Body of pancreas (tissue), 4 donors: ENCODE results near the gene ERC1.

Experiments
- POLR2A ChIP-seq, 3 donors: fragments of 450-650 bp; IDR thresholded peaks; one replicate each; pipeline ENCODE4 v1.6.1; 2016; ENCODE audit warnings: antibody characterized with exemption in 3 of 3, mild to moderate bottlenecking in 2 of 3
- TF ChIP-seq, protein P1 (sequence below), 7 experiments: fragments of 450-650 bp in 4 of 7; fragments of 200-600 bp in 3 of 7; sonication (generic) in 3 of 7; IDR thresholded peaks; one replicate each; pipeline ENCODE4 v1.5.1; 2016 to 2019; ENCODE audit warnings: antibody characterized with exemption in 7 of 7

DNA sequence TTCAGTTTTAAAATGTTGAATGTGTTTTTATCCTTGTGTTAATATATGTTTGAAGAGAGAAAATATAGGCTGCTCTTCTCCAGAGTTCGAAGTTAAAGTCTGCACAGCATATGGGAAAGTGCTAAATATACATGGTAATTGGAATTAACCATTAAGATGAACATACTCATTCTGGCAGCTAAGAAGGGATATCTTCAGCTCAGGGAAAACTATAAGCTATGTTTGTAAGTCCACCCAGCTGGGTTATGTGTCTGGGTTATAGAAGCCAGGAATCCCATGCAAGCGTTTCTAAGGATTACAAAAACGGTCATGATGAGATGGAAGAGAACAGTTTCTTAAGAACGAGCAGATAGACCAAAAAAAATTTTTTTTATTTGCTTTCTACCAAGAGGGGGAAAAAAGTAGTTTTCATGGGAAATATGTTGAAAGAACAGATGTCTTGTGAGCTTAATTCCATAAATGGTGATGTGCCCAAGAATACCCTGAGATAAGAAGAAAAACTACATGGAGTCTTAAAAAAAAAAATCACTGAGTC lies 404.5 kb downstream of the ERC1 start:
- TF ChIP-seq, protein P1, sequence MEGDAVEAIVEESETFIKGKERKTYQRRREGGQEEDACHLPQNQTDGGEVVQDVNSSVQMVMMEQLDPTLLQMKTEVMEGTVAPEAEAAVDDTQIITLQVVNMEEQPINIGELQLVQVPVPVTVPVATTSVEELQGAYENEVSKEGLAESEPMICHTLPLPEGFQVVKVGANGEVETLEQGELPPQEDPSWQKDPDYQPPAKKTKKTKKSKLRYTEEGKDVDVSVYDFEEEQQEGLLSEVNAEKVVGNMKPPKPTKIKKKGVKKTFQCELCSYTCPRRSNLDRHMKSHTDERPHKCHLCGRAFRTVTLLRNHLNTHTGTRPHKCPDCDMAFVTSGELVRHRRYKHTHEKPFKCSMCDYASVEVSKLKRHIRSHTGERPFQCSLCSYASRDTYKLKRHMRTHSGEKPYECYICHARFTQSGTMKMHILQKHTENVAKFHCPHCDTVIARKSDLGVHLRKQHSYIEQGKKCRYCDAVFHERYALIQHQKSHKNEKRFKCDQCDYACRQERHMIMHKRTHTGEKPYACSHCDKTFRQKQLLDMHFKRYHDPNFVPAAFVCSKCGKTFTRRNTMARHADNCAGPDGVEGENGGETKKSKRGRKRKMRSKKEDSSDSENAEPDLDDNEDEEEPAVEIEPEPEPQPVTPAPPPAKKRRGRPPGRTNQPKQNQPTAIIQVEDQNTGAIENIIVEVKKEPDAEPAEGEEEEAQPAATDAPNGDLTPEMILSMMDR (IDR thresholded peaks at IDR 0.05), result no peak
- no peak for TF ChIP-seq POLR2A (IDR thresholded peaks at IDR 0.05)
